GM12892 (cell line): Measurements from ENCODE around the gene OTC.

Experiments
- POLR2A ChIP-seq: IDR thresholded peaks from 2 replicates; pipeline ENCODE4 v1.6.1; 2011; ENCODE audit warnings: low read depth, low read length, control low read depth
- POLR2AphosphoS5 ChIP-seq: IDR thresholded peaks from 2 replicates; pipeline ENCODE4 v1.6.1; 2011; ENCODE audit warnings: low read depth, low read length, control low read depth
- TAF1 ChIP-seq: IDR thresholded peaks from 2 replicates; pipeline ENCODE4 v1.6.1; 2011; ENCODE audit warnings: low read depth, mild to moderate bottlenecking, control low read depth, low read length, borderline replicate concordance

DNA sequence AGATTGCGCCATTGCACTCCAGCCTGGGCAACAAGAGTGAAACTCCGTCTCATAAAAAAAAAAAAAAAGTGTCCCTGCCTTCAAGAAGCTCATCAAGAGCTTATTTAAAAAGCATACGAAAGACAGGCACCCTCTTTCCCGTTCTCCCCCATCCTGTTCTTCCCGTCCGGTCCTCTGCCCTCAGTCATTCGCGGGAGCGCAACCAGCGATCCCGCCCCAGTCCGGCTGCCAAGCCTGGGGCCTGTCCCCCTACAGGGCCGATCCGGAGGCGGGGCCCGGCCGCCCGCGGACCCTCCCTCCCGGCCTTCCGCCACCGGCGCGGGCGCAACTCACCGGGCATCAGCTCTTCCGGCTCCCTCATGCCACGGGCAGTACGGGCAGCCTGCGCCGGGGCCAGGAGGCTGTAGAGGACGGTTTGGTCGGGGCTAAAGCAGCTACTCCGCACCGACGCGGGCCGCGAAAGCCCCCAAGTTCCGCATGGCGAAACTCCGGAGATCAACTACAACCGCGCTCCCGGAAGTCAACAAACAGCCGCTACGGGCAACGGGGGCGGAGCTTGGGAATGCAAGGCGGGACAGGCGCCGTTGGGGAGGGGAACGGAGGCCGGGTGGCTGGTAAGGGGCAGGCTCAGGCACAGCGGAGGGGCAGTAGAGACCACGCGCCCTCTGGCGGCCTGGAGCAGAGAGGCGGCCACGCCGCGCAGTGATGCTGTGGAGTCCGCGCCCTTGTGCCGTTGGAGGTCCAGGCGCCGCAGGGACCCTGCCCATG is 25.2 kb upstream of the OTC start, which contains the start of gene RPGR:
- TF ChIP-seq POLR2A (no peak; the same call in 1 of the 2 replicates), POLR2AphosphoS5 (no peak), TAF1 (0 out of 2 replicates have a peak, but pooled peaks have one; percentile 24)
